Stomach (tissue), 9 donors: Measurements from ENCODE around the gene ADORA1. TPM values are rescaled to one million over a fixed set of nuclear protein-coding genes. Genes with fewer than 3 reads are reported as not detected.
A peak's percentile ranks its signal among the peaks of the same experiment; 100 is the strongest.

Experiments
- DNase-seq, 2 donors: peaks; one replicate each; pipeline versions ENCODE4 v3.0.0 to v3.0.0-alpha.2; 2013 to 2019
- H3K27ac ChIP-seq, 5 donors: fragments of 200-600 bp in 4 of 5; sonication (generic) in 4 of 5; one replicate each; pipeline ENCODE4 v1.5.1; 2013 to 2019; ENCODE audit warnings: mild to moderate bottlenecking in 1 of 5, moderate library complexity in 1 of 5
- H3K27me3 ChIP-seq, 3 donors: fragments of 200-600 bp; sonication (generic); one replicate each; pipeline ENCODE4 v1.5.1; 2017 to 2019; ENCODE audit warnings: mixed run types in 1 of 3
- H3K36me3 ChIP-seq, 4 donors: fragments of 200-600 bp; sonication (generic); 1 replicate in 3 of 4; 2 replicates in 1 of 4; pipeline ENCODE4 v1.5.1; 2016 to 2019
- H3K4me1 ChIP-seq, 4 donors: fragments of 200-600 bp; sonication (generic); one replicate each; pipeline ENCODE4 v1.5.1; 2016 to 2019
- H3K4me3 ChIP-seq, 4 donors: fragments of 200-600 bp; sonication (generic) in 3 of 4; one replicate each; pipeline ENCODE4 v1.5.1; 2016 to 2019; ENCODE audit warnings: mild to moderate bottlenecking in 1 of 4
- H3K9me3 ChIP-seq, 4 donors: fragments of 200-600 bp; sonication (generic); one replicate each; pipeline ENCODE4 v1.5.1; 2016 to 2019
- EP300 ChIP-seq: sonication (generic); formaldehyde crosslinking; IDR thresholded peaks from one replicate; pipeline ENCODE4 v1.6.1; 2017; ENCODE audit warnings: antibody characterized with exemption
- POLR2A ChIP-seq, 4 donors: fragments of 450-650 bp; IDR thresholded peaks; one replicate each; pipeline ENCODE4 v1.6.1; 2016; ENCODE audit warnings: antibody characterized with exemption in 4 of 4, control low read depth in 2 of 4, mild to moderate bottlenecking in 1 of 4, moderate library complexity in 1 of 4
- POLR2AphosphoS5 ChIP-seq, 3 donors: sonication (generic); formaldehyde crosslinking; IDR thresholded peaks; one replicate each; pipeline ENCODE4 v1.6.1; 2016; ENCODE audit warnings: antibody characterized with exemption in 3 of 3
- WGBS, 5 donors: extraction: QIAGEN DNeasy Blood & Tissue Kit in 3 of 5; methylation state at CpG; one replicate each; pipeline versions ENCODE4 v1.1.5 to v1.1.7; 2013 to 2018; 5-methylcytosine and 5-hydroxymethylcytosine counted together
- intact Hi-C: fragments of 100-400 bp; cut with DNase I; formaldehyde crosslinking; loops from one replicate; pipeline ENCODE4 v1.15.1; 2023; ENCODE audit warnings: low total_unique reads
- polyA plus RNA-seq, 3 donors: library from polyadenylated mRNA; stranded (reverse); fragments of 200-250 nt; gene quantifications; one replicate each; pipeline ENCODE4 v1.2.3, GENCODE V29; 2013
- total RNA-seq, 5 donors: library from RNA; depleted of rRNA; stranded (reverse); fragments of >200 nt; gene quantifications; one replicate each; pipeline versions ENCODE4 v1.1.0 to v1.2.3, GENCODE V29; 2014 to 2016
- TF ChIP-seq, protein P1 (sequence below), 7 experiments: fragments of 450-650 bp in 4 of 7; fragments of 200-600 bp in 3 of 7; sonication (generic) in 3 of 7; IDR thresholded peaks; one replicate each; pipeline ENCODE4 v1.5.1; 2016 to 2019; ENCODE audit warnings: antibody characterized with exemption in 7 of 7, control low read depth in 2 of 7, mild to moderate bottlenecking in 1 of 7
- donor health status: healthy with polysubstance abuse.
- donor health status: Bipolar disorder and iron deficiency.
- donor health status: healthy.

ADORA1 gene
- total and polyA plus RNA-seq, 8 donors = 0.18 to 4.2 (median 2.1) TPM; not detected in 2

DNA sequence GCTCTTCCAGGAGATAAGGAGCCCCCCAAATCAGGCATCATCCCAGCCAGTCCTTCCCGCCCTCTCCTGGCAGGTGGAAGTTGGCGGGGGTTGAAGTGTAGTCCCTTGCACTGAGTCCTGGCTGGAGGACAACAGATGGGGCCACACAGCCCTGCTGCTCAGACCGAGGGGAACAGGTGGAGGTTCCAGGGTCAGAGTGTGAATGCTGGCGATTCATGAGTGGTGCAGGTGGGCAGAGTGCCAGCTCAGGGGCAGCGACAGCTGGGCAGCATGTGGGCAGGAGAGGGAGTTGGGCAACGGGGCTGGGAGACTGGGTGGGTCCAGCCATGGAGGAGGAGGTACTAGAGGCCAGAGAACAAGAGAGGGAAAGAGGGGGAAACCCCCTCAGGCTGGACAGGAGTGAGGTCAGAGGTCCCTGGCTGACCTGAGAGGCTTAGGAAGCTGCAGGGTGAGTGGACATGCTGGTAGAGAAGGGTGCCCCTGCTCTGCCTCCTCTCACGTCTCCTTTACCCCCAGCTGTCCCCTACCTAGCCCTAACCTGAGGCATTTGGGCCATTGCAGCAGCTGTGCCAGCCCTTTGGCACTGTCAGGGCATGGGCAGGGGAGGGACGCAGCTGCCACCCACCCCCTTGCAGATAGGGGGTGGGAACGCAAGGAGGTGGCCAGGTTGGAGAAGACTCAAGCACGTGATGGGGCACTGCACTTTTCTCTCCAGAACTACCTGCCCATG, 11.3 kb upstream of the ADORA1 start:
- H3K36me3 ChIP-seq = no peaks in the 10 kb centered on the region
- 51 to 63% (median 53%) methylated on average over 10 of the region's 10 CpGs for WGBS, 5 donors
- DNase-seq = no peak
- H3K4me3 ChIP-seq = no peak overlapping the region
- H3K27me3 ChIP-seq = peaks cover 0 to 54% (median 35%) of the 10 kb centered on the region in 3 donors
- H3K9me3 ChIP-seq = no peaks in the 10 kb centered on the region
- intact Hi-C loops = loop anchor here (5.0 kb wide), 1 partner anchor 101 kb away; no protein-coding TSS in a partner anchor
- no peak overlapping the region for H3K27ac ChIP-seq
- TF ChIP-seq POLR2A (IDR thresholded peaks at IDR 0.05) (no peak), POLR2AphosphoS5 (IDR thresholded peaks at IDR 0.05) (no peak), EP300 (no peak)
- TF ChIP-seq, protein P1, sequence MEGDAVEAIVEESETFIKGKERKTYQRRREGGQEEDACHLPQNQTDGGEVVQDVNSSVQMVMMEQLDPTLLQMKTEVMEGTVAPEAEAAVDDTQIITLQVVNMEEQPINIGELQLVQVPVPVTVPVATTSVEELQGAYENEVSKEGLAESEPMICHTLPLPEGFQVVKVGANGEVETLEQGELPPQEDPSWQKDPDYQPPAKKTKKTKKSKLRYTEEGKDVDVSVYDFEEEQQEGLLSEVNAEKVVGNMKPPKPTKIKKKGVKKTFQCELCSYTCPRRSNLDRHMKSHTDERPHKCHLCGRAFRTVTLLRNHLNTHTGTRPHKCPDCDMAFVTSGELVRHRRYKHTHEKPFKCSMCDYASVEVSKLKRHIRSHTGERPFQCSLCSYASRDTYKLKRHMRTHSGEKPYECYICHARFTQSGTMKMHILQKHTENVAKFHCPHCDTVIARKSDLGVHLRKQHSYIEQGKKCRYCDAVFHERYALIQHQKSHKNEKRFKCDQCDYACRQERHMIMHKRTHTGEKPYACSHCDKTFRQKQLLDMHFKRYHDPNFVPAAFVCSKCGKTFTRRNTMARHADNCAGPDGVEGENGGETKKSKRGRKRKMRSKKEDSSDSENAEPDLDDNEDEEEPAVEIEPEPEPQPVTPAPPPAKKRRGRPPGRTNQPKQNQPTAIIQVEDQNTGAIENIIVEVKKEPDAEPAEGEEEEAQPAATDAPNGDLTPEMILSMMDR (IDR thresholded peaks at IDR 0.05) = no peak
- peaks cover 6 to 12% (median 9%) of the 10 kb centered on the region in 4 donors for H3K4me1 ChIP-seq

GRCh38 chr1:203117611-203118575, 9.6 kb upstream of the ADORA1 start:
- 21 to 29% (median 22%) methylated on average over 26 to 35 of the region's 35 CpGs for WGBS, 5 donors
- H3K4me3 ChIP-seq = no peak overlapping the region
- intact Hi-C loops = loop anchor here (5.0 kb wide), 1 partner anchor 99 kb away; no protein-coding TSS in a partner anchor
- no peak overlapping the region for H3K27ac ChIP-seq
- no peaks in the 10 kb centered on the region for H3K9me3 ChIP-seq
- peak; percentile 72 to 91 for DNase-seq
- TF ChIP-seq, protein P1 (IDR thresholded peaks at IDR 0.05) = peak in 5 of 7 experiments; percentile 55 to 77 (median 64)
- TF ChIP-seq POLR2AphosphoS5 (IDR thresholded peaks at IDR 0.05) = no peak
- peaks cover 6 to 10% (median 8%) of the 10 kb centered on the region in 4 donors for H3K4me1 ChIP-seq
- no peaks in the 10 kb centered on the region for H3K36me3 ChIP-seq
- H3K27me3 ChIP-seq = peaks cover 0 to 71% (median 35%) of the 10 kb centered on the region in 3 donors

DNA sequence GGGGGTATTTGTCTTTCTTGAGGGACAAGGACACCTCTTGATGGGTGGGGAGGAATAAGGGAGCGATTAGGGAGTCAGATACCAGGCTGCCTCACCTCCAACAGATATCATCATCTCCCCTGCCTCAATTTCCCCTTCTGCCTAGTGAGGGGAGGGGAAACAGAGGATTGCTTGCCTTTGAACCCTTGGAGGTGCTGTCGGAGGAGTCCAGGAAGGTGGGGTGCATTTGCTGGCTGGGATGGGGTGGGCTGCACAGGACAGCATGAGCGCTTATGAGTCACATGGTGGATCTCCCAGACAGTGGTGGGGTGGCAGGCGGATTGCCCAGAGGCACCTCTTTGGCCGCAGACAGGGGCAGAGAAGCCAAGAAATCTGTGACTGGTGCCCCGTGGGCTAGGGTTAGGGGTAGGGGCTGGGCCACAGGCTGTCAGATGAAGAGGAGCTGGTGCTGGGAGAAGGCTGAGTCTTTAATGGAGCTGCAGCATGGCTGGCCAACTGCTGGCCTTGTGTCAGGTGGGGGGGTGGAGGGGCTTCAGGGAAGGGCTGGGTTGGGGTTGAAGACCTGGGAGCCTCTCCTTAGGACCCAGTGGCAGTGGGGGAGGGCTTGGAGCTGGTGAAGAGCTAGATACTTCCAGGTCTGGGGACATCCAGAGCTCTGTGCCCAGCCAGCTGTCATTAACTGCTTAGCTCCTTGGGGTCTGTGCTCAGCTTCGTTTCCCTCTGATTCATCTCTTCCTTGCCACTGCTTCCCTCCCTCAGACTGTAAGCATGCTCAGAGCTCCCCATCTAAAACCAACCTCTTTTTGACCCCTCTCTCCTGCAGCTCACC, 7.0 kb upstream of the ADORA1 start:
- no peak for DNase-seq
- WGBS, 5 donors = 71 to 79% (median 75%) methylated on average over 7 of the region's 7 CpGs
- peaks cover 6 to 10% (median 8%) of the 10 kb centered on the region in 4 donors for H3K4me1 ChIP-seq
- H3K4me3 ChIP-seq = no peak overlapping the region
- no peaks in the 10 kb centered on the region for H3K9me3 ChIP-seq
- intact Hi-C loops = no loop called here
- H3K27me3 ChIP-seq = peaks cover 0 to 97% (median 50%) of the 10 kb centered on the region in 3 donors
- no peaks in the 10 kb centered on the region for H3K36me3 ChIP-seq
- TF ChIP-seq, protein P1 (IDR thresholded peaks at IDR 0.05) = no peak
- H3K27ac ChIP-seq = no peak overlapping the region
